Activated CD8-positive, alpha-beta memory T cell treated with anti-CD3 and anti-CD28 coated beads for 48 hours (primary cell): ENCODE results near the gene MVD.

Experiments
- DNase-seq, 3 experiments: peaks; one replicate each; pipeline ENCODE4 v3.0.0-alpha.2; 2020; ENCODE audit warnings: low read depth in 2 of 3, low spot score in 2 of 3

The MVD gene

DNA sequence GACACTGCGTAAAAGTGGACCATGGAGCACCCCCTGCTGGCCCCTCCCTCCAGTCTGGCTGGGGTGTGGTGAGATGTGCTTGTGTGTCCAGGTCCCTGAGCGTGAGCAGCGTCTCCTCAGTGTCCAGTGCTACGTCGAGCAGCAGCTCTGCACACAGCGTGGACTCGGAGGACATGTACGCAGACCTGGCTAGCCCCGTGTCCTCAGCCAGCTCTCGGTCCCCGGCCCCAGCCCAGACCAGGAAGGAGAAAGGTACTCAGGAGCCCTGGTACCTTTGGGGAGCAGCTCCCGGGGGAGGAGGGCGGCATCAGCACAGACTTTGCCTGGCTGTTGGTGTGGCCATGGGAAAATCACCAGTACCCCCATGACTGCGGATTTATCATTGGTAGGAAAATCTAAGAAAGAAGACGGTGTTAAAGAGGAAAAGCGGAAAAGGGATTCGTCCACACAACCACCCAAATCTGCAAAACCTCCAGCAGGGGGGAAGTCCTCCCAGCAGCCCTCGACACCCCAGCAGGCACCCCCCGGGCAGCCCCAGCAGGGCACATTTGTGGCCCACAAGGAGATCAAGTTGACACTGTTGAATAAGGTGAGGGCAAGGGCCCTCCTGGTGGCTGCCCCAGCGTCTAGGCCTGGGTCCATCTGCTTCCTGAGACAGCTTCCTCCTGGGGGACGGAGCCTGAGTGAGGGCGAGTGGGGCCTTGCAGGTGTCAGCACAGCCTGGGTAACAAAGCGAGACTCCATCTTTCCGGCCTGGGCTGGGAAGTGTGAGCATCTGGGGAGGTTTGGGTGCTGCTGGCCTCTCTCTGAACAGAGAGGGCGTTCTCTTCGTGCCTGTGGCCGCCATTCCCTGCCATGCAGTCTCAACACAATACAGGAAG is 35.1 kb downstream of the MVD start:
- no peak for DNase-seq

DNA sequence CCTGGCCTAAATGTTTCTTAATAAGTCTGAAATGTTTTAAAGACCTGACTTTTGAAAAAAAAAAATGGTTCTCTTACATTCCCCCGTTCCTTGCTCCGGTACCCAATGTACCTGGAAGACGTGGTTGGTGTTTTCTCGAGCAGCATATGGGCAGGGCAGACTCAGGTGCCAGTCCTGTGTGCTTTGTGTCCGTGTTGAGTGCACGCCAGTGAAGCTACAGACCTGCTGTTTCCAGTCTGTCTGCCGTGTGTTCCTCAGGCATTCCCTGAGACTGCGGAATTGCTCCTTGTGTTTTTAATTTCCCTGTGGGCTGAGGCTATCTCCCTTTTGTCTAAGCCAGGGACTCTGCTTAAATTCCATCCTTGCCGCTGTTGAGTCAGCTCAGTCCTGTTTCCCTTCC is 36.2 kb downstream of the MVD start:
- DNase-seq, result no peak

- no peak for DNase-seq
These were observed 37.8 kb downstream of the MVD start for GRCh38 chr16:88624977-88625576.

GRCh38 chr16:88624481-88624880 is 38.4 kb downstream of the MVD start:
- DNase-seq, result no peak

DNA sequence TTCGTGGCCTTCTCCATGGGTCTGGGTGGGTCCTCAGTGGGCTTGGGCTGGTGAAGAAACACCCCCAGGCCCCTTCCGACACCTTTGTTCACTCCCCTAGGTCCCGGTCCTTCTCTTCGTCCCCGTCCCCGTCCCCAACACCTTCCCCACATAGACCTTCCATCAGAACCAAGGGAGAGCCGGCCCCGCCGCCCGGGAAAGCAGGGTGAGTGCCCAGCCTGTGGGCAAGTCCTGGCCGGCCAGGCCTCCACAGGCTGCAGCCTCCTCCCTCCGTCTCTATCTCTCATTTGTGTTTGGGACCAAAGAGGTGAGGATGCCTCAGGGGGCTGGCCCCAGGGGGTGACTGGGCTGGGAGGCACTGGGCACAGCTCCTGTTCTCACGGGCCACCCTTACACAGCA is 39.0 kb downstream of the MVD start:
- no peak for DNase-seq

DNA sequence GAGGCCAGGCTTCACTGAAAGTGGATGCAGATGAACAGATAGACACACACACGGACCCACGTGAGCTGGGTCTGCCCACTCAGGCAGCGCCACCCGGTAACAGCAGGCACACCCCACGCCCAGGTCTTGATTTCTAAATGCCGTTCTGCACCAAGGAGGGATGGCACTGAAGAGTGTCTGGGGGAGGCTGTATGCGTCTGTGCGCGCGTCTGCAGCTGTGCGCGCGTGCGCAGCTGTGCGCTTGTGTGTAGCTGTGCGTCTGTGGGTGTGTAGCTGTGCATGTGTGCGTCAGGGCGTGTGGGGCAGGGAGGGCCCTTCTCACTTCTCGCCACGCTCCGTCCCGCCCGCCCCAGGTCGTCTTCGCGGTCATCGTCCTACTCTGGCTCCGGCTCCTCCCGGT is 40.0 kb downstream of the MVD start:
- DNase-seq, result no peak

- no peak for DNase-seq
These were observed 40.8 kb downstream of the MVD start for GRCh38 chr16:88622125-88622524.

GRCh38 chr16:88619859-88620815 is 42.8 kb downstream of the MVD start:
- DNase-seq, result peak in 1 of 3 experiments; percentile 29

DNA sequence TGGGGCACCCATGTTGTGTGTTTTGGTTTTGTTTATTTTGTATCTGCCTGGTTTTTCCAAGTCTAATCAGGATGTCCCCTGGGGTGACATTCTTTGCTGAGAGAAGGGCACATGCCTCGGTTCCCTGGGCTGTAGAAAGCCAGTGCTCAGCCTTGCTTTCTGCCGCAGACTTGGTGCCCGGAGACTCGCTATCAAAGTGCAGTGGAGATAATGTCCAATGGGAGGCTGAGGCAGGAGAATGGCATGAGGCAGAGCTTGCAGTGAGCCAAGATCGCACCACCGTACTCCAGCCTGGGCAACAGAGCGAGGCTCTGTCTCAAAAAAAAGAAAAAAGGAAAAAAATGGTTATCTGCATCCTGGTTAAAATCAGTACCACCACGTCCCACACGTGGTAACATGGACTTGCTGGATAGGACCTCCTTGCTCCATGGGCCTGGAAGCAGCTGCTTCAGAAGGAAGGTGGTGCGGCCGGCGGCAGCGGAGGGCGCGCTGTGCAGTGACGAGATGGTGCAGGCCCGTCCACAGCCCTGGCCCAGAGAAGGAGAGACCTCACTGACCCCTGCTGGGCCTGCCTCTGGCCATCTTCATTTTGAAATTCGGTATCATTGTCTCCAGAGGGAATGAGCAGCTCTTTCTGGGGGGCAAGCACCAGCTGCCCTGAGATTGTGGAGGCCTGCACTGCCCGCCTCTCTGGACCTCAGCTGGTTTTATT is 43.8 kb downstream of the MVD start:
- DNase-seq, result no peak

- DNase-seq, result no peak
These were observed 44.5 kb downstream of the MVD start for GRCh38 chr16:88618182-88618955.

DNA sequence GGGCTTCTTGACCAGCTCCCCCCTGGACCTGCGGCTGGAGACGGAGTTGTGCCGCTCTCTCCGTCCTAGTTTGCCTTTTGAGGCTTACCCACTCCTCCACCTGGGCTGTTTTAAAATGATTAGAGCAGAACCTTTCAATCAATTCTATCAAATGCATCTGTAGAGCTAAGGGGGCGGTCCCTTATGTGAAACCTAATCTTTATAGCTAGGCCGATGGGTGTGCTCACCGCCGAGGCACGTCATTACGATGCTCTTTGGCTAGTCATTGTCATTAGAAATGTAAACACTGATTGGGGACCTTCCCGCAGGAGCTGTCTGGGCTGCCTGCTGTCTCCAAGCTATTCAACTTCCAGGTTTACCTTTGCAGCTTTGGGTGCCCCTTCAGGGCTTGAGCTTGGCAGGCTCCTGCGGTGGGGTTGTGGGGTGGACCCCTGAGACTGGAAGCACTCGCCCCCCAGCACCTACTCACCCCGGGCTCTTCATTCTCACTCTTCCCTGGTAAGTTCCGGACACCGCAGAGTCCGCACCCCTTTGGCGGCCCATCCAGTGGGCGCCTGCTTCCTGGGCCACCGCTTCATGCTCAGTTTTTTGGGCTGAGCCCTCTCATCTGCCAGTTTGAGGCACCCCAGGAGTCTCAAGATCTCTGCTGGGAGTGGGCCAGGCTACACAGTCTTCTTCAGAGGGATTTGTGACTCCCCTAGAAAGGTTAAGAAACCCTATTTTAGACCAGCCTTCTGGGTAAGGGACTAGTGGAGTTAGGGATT is 45.4 kb downstream of the MVD start:
- no peak for DNase-seq

- DNase-seq, result no peak
These were observed 46.2 kb downstream of the MVD start for GRCh38 chr16:88616736-88617135.

DNA sequence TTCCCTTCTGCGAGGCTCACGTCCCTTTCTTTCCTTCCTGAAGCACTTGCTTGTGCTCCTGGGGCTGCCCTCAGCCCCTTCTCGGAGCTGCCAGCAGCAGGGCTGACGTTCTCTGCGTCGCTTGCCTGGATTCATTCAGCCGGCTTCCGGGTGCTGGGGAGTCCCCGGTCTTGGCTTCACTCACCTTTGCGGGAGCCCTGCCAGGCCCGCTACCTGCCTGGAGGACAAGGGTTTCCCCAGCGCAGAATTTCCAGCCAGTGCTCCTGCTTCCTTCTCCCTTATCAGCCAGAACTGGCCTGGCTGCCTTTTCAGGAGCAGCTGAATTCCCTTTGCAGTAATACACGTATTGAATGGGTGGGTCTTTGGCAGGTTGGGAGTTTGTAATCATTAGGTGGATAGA is 46.6 kb downstream of the MVD start:
- no peak for DNase-seq

DNA sequence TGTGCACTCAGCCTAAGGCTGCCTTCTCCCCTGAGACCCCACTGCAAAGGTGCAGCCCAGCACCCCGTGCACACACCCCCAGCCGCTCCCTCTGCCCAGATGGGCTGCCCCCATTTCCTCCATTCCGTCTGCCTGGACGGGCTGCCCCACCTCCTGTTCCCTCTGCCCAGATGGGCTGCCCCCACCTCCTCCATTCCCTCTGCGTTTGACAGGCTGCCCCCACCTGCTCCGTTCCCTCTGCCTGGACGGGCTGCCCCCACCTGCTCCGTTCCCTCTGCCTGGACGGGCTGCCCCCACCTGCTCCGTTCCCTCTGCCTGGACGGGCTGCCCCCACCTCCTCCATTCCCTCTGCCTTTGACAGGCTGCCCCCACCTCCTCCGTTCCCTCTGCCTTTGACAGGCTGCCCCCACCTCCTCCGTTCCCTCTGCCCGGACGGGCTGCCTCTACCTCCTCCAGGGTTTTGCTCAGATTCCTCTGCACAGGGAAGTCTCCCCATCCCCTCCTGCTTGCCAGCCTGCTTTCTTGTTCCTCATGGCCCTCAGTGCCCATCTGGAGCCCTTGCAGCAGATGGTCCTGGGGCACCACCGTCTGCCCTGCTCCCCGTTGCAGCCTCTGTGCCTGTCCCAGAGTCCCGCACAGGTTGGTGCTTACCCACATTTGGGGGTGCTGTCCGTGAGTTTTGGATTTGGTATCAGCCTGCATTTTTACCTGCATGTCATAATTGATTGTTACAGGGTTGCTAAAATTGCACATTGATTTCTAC is 47.9 kb downstream of the MVD start:
- no peak for DNase-seq

- DNase-seq, result no peak
These were observed 48.7 kb downstream of the MVD start for GRCh38 chr16:88613911-88614817.

DNA sequence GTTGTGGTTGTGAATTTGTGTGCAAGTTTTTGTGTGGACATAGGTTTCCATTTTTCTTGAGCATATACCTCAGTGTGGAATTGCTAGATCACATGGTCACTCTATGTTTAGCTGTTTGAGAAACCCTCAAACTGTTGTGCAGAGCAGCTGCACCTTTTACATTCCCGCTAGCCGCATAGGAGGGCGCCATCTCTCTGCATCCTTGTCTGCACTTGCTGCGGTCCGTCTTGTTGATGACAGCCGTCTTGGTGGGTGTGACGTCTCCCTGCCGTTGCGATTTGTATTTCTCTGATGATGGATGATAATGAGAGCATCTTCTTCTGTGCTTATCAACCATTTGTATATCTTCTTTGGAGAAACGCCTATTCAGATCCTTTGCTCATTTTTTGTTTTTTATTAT is 49.6 kb downstream of the MVD start:
- DNase-seq, result no peak

DNA sequence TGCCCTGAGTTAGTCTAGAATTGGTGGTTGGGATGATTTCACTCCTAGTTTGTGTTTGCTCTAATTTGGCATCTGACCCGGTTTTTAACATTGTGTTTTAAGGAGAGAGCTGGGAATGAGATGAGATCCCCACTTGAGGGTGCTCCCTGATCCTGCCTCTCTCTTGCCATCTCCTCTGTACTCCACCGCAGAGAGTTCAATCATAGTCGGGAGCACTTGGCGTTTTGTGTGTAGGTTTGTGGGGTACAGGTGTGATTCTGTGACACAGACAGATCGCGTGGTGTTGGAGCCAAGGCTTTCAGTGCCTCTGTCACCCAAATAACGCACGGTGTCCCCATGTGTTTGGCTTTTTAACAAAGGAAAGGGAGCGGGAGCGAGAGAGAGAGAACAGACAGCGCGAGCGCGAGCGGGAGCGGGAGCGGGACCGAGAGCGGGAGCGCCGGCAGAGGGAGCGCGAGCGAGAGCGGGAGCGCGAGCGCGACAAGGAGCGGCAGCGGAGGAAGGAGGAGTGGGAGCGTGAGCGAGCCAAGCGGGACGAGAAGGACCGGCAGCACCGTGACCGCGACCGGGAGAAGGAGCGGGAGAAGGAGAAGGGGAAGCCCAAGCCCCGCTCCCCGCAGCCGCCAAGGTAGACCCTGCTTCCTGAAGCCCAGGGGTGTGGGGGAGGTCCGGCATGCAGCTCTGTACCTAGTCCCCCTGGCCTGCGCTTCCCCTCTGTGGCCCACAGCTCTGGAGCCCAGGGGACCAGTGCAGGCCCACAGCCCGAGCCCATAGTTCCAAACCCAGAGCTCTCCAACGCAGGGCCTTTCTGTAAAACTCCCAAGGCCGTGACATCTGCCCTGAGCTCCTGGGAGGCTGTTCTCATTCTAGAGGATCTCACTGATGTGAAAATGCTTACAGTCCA is 51.7 kb downstream of the MVD start:
- no peak for DNase-seq
